Neuron (in vitro differentiated cells): Measurements from ENCODE around the gene NEK7.
"Not testable (repeated sequence)": the region's sequence is repeated elsewhere in the genome, so short reads cannot be mapped to it uniquely, and the experiment has no call there.

Source experiments
- H2AFZ ChIP-seq: one replicate; pipeline ENCODE4 v1.6.1; 2013; ENCODE audit warnings: low read depth, mild to moderate bottlenecking, inconsistent platforms, low read length, moderate library complexity
- H3K27me3 ChIP-seq: one replicate; pipeline ENCODE4 v1.6.1; 2013; ENCODE audit warnings: low read length; ENCODE audit not compliant: insufficient read depth
- H3K36me3 ChIP-seq: one replicate; pipeline ENCODE4 v1.6.1; 2013; ENCODE audit warnings: low read length; ENCODE audit not compliant: insufficient read depth
- H3K4me1 ChIP-seq: one replicate; pipeline ENCODE4 v1.6.1; 2013; ENCODE audit warnings: low read length; ENCODE audit not compliant: insufficient read depth
- H3K4me3 ChIP-seq: 2 replicates; pipeline ENCODE4 v1.5.1; 2013; ENCODE audit warnings: mild to moderate bottlenecking, low read length, moderate library complexity
- H3K9me3 ChIP-seq: one replicate; pipeline ENCODE4 v1.6.1; 2013; ENCODE audit warnings: low read length

The NEK7 gene

DNA sequence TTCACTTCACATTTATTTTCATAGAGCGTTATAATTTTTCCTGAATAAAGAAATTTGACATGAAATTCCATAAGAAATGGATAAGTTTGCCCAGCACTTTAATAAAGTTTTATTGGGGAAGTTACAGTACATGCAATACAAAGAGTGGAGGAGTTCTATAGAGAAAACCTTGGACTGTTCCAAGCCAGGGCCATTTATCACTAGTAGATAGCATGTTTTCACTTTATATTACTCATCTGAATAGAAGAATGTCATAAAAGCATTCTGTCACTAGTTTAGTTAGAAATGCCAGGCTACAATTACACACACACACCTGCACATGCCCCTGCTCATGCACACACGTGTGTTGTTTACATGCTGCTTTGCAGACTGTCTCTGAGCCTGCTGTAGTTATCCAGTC, 123.3 kb downstream of the NEK7 start:
- Histone ChIP-seq H3K36me3 (no peaks in the 10 kb centered on the region), H2AFZ (no peak overlapping the region), H3K4me3 (no peak overlapping the region), H3K27me3 (no peaks in the 10 kb centered on the region), H3K9me3 (no peaks in the 10 kb centered on the region), H3K4me1 (no peaks in the 10 kb centered on the region)

DNA sequence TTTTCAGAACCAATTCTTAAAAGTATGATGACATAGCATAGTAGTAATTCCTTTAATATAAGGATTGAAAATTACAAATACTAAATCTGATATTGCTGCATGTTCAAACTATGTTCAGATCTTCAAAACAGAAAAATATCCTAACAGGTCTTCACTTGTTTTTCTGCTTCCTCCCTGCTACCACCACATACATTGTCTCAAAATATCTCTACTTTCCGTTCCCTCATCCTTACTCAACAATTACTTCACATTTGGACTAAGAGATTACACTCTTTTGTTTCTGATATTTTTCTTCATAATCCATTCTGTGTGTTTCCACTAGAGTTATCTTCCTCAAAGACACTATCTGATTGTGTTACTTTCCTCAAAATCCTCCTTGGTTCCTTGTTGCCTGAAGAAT, 125.1 kb downstream of the NEK7 start:
- Histone ChIP-seq H3K36me3 (no peaks in the 10 kb centered on the region), H3K9me3 (no peaks in the 10 kb centered on the region), H3K27me3 (no peaks in the 10 kb centered on the region), H2AFZ (no peak overlapping the region), H3K4me1 (no peaks in the 10 kb centered on the region), H3K4me3 (no peak overlapping the region)

GRCh38 chr1:198283222-198283621, 126.4 kb downstream of the NEK7 start:
- no peaks in the 10 kb centered on the region for H3K36me3 ChIP-seq
- H3K4me3 ChIP-seq = no peak overlapping the region
- H3K4me1 ChIP-seq = no peaks in the 10 kb centered on the region
- no peaks in the 10 kb centered on the region for H3K9me3 ChIP-seq
- no peaks in the 10 kb centered on the region for H3K27me3 ChIP-seq
- H2AFZ ChIP-seq = no peak overlapping the region

DNA sequence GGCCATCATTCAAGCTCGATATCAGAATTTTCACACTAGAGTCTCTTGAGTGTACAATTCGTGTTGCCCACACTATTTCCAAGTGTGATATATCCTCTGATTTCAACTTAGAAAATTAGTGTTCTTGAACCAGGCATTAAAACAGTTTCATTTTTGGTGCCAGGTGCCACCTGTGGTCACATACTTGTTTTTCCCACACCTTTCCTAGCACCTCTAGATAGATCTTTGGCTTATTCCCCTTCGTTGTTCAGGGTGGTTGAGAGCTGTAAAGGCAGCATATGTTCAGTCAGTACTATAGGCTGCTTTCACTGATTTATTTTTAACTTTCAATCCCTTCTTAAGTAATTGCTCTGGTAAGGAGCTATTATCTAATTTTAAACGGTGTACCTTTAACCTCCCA, 131.1 kb downstream of the NEK7 start:
- Histone ChIP-seq H2AFZ (no peak overlapping the region), H3K36me3 (no peaks in the 10 kb centered on the region), H3K9me3 (no peaks in the 10 kb centered on the region), H3K4me3 (no peak overlapping the region), H3K27me3 (no peaks in the 10 kb centered on the region), H3K4me1 (peaks cover 18% of the 10 kb centered on the region)

DNA sequence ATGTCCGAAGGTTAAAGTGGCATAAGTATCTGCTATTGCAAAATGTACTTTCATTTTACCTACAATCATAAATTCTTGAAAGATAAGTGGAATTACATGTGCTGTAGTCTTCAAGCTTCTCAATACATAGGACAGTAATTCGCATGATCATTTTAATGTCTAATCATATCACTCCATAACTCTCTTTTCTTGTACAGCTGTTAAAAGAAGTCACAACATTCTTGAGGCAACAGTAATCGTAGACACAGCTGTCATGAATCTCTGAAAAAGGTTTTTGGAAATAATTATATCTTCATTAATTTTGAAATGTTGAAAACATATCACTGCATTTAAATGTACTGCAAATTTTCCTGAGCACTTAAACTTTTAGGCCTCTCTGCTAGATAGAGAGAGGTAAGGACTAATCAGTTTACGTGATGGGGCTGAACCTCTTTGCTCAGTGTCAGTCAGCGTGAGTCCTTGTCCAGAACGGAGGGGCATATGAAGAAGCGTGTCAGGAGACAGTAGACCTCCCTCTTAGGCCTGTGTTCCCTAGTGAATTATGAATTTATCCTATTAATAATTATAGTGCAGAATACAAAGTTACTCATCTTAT, 133.4 kb downstream of the NEK7 start:
- H3K27me3 ChIP-seq = no peaks in the 10 kb centered on the region

DNA sequence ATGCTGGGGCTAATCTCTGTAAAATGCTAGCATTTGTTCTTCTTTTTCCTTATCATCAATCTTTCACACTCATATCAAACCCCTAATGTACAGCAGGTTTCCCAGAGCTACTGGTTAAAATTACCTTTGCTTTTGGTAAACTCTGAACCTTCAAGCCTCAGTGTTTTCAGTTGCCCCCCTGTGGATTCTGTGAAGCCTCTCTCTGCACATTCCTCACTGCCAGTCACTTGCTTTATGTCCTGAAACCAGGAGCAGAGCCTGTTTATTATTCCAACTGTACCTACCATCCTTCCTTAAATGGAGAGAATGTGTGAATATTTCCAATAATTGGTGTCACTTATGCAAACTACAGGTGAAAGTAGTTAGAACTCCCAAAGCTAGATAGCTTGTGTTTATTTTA, 134.2 kb downstream of the NEK7 start:
- H3K4me3 ChIP-seq = no peak overlapping the region
- no peaks in the 10 kb centered on the region for H3K27me3 ChIP-seq
- peaks cover 38% of the 10 kb centered on the region for H3K4me1 ChIP-seq
- no peak overlapping the region for H2AFZ ChIP-seq
- no peaks in the 10 kb centered on the region for H3K36me3 ChIP-seq
- no peaks in the 10 kb centered on the region for H3K9me3 ChIP-seq

More for the DNA sequence above, 133.4 kb downstream of the NEK7 start:
- Histone ChIP-seq H3K36me3 (no peaks in the 10 kb centered on the region), H3K9me3 (no peaks in the 10 kb centered on the region), H2AFZ (no peak overlapping the region), H3K4me3 (no peak overlapping the region), H3K4me1 (peaks cover 31% of the 10 kb centered on the region)

GRCh38 chr1:198291924-198292323, 135.1 kb downstream of the NEK7 start:
- Histone ChIP-seq H2AFZ (no peak overlapping the region), H3K27me3 (no peaks in the 10 kb centered on the region), H3K4me3 (no peak overlapping the region), H3K36me3 (no peaks in the 10 kb centered on the region), H3K9me3 (no peaks in the 10 kb centered on the region), H3K4me1 (peaks cover 46% of the 10 kb centered on the region)

- peaks cover 61% of the 10 kb centered on the region for H3K4me1 ChIP-seq
- H3K36me3 ChIP-seq = no peaks in the 10 kb centered on the region
- H3K4me3 ChIP-seq = peak overlapping the region; percentile 23
- no peaks in the 10 kb centered on the region for H3K27me3 ChIP-seq
- no peaks in the 10 kb centered on the region for H3K9me3 ChIP-seq
- no peak overlapping the region for H2AFZ ChIP-seq
Observed at GRCh38 chr1:198295225-198295624, 138.4 kb downstream of the NEK7 start.

DNA sequence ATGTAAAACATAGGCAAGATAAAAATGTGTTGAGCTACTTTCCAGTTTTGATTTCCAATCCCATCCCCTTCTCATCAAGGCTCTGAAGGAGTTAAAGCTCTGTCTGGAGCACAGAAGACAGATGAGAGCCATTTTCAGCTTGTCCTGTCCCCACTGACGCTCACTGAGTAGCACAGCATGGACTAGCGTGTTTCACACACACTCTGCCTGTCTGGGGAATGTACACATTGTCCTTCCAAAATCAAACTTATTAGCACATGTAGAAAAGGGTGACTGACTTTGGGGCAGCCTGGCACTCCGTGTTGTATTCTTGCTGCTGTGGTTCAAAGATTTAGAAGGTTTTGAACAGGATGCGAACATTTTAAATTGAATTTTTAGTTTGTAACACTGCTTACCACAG, 139.2 kb downstream of the NEK7 start:
- H3K9me3 ChIP-seq = no peaks in the 10 kb centered on the region
- H3K4me1 ChIP-seq = peaks cover 58% of the 10 kb centered on the region
- H3K36me3 ChIP-seq = no peaks in the 10 kb centered on the region
- peak overlapping the region; percentile 19 for H3K4me3 ChIP-seq
- H2AFZ ChIP-seq = no peak overlapping the region
- no peaks in the 10 kb centered on the region for H3K27me3 ChIP-seq

DNA sequence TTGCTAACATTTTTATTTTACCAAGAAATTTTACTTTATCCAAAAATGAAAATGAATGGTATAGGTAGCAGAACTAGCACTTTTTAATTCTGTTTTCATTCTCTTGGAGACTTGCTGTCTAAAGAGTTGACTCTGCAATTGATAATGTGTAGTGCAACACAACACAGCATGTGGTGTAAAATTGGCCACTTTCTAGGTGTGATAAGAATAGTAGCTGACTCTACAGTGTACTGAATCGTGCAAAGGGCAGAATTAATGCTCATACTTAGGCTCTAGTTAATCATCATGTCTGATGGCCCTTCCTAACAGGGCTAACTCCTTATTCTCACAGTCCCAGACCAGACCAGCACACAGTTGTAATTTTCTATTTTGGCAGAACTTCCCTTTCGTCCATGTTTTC, 140.5 kb downstream of the NEK7 start:
- H3K36me3 ChIP-seq = no peaks in the 10 kb centered on the region
- peaks cover 48% of the 10 kb centered on the region for H3K4me1 ChIP-seq
- H3K27me3 ChIP-seq = no peaks in the 10 kb centered on the region
- no peak overlapping the region for H3K4me3 ChIP-seq
- no peaks in the 10 kb centered on the region for H3K9me3 ChIP-seq
- no peak overlapping the region for H2AFZ ChIP-seq

GRCh38 chr1:198298640-198299039, 141.8 kb downstream of the NEK7 start:
- Histone ChIP-seq H3K27me3 (no peaks in the 10 kb centered on the region), H3K4me3 (no peak overlapping the region), H3K4me1 (peaks cover 53% of the 10 kb centered on the region), H3K9me3 (no peaks in the 10 kb centered on the region), H3K36me3 (no peaks in the 10 kb centered on the region), H2AFZ (no peak overlapping the region)

DNA sequence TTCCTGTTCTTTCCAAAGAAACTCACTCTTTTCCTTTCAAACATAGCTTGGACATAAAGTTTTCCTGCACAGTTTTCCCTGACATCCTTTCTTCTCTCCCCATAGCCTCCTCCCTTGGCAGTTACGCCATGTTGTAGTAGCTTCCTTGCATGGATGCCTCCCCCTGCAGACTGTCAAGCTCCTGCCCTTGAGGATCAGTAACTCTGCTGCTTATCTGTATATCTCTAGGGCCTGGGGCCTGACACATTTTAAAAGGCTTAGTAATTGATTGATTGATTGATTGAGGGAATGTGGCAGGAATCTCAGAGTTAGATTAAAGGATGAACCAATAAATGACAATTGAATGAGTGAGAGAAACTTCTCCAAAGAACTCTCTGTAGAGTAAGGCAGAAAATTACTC, 143.7 kb downstream of the NEK7 start:
- H3K4me3 ChIP-seq = no peak overlapping the region
- no peak overlapping the region for H2AFZ ChIP-seq
- no peaks in the 10 kb centered on the region for H3K9me3 ChIP-seq
- H3K36me3 ChIP-seq = no peaks in the 10 kb centered on the region
- H3K4me1 ChIP-seq = peaks cover 39% of the 10 kb centered on the region
- no peaks in the 10 kb centered on the region for H3K27me3 ChIP-seq

DNA sequence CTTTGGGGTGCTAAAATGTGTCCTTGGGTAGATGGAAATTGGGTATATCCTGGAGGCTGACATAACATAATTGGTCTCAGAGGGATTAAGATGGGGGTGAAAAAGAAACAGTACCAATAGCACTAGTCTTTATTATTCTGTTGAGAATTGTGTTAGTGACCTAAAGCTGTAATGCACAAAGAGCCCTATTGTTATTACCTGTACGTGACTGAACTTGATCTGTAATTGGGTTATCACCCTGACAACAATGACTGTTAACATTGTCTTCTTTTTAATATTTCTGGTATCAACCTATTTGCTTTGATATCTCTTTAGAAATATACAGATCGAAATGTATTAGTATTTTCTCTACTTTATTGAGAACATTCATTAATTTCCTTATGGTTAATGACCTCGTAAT, 147.6 kb downstream of the NEK7 start:
- Histone ChIP-seq H3K36me3 (no peaks in the 10 kb centered on the region), H3K9me3 (no peaks in the 10 kb centered on the region), H2AFZ (no peak overlapping the region), H3K4me3 (no peak overlapping the region), H3K4me1 (peaks cover 10% of the 10 kb centered on the region), H3K27me3 (no peaks in the 10 kb centered on the region)

DNA sequence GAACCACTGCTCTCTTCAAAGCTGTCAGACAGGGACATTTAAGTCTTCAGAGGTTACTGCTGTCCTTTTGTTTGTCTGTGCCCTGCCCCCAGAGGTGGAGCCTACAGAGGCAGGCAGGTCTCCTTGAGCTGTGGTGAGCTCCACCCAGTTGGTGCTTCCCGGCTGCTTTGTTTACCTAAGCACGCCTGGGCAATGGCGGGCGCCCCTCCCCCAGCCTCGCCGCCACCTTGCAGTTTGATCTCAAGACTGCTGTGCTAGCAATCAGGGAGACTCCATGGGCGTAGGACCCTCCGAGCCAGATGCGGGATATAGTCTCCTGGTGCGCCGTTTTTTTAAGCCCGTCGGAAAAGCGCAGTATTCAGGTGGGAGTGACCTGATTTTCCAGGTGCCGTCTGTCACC, 158.0 kb downstream of the NEK7 start:
- H3K27me3 ChIP-seq, H3K9me3 ChIP-seq, H2AFZ ChIP-seq, H3K36me3 ChIP-seq, H3K4me3 ChIP-seq, H3K4me1 ChIP-seq: not testable (repeated sequence)
